H1 (cell line): ENCODE results near the gene MUC4. TPM values are rescaled to one million over a fixed set of nuclear protein-coding genes. Genes with fewer than 3 reads are reported as not detected.
A peak's percentile ranks its signal among the peaks of the same experiment; 100 is the strongest.

ENCODE experiments used
- CTCF ChIA-PET: fragments of 300-600 bp; sonication (Branson Sonifier 250); formaldehyde crosslinking; loops from one replicate; lab custom pipeline; 2021; ENCODE audit not compliant: partially characterized antibody; lab: Charles Lee
- POLR2A ChIA-PET: fragments of 300-600 bp; sonication (Branson Sonifier 250); formaldehyde crosslinking; loops from one replicate; lab custom pipeline; 2021; ENCODE audit warnings: inconsistent platforms; ENCODE audit not compliant: partially characterized antibody; lab: Charles Lee
- DNase-seq, 2 experiments: peaks; one replicate each; pipeline versions ENCODE4 v3.0.0 to v3.0.0-alpha.2; 2010 to 2022; ENCODE audit warnings: low spot score in 2 of 2, low read depth in 1 of 2, mixed read lengths in 1 of 2
- FAIRE-seq: peaks from 2 replicates; lab custom pipeline; 2011; peaks lifted over from hg19 to GRCh38; lab: Jason Lieb, UNC
- H2AFZ ChIP-seq: 2 replicates; pipeline ENCODE4 v1.8.1; 2012; ENCODE audit warnings: low read length, inconsistent platforms
- H2AK5ac ChIP-seq: 2 replicates; pipeline ENCODE4 v1.6.1; 2013; ENCODE audit warnings: low read depth, low read length
- H2BK120ac ChIP-seq: replicated peaks from 2 replicates; pipeline ENCODE3; 2013; ENCODE audit warnings: low read depth, low read length, inconsistent platforms
- H2BK12ac ChIP-seq: 2 replicates; pipeline ENCODE4 v1.6.1; 2013; ENCODE audit warnings: low read depth, low read length
- H2BK15ac ChIP-seq: 2 replicates; pipeline ENCODE4 v1.6.1; 2013; ENCODE audit warnings: low read length
- H2BK20ac ChIP-seq: 2 replicates; pipeline ENCODE4 v1.6.1; 2013; ENCODE audit warnings: low read length
- H2BK5ac ChIP-seq: 2 replicates; pipeline ENCODE4 v1.6.1; 2013; ENCODE audit warnings: low read depth, low read length
- H3K14ac ChIP-seq: 2 replicates; pipeline ENCODE4 v1.6.1; 2013; ENCODE audit warnings: inconsistent platforms; ENCODE audit not compliant: insufficient read length
- H3K18ac ChIP-seq: 2 replicates; pipeline ENCODE4 v1.6.1; 2013; ENCODE audit warnings: low read length; ENCODE audit errors: extremely low read depth
- H3K23ac ChIP-seq: 2 replicates; pipeline ENCODE4 v1.6.1; 2013; ENCODE audit warnings: inconsistent platforms; ENCODE audit not compliant: insufficient read length
- H3K23me2 ChIP-seq: 2 replicates; pipeline ENCODE4 v1.6.1; 2013; ENCODE audit warnings: low read depth, low read length
- H3K27ac ChIP-seq: 2 replicates; pipeline ENCODE4 v1.6.1; 2011; ENCODE audit warnings: low read depth, low read length, inconsistent platforms
- H3K27me3 ChIP-seq, 4 experiments: replicated peaks in 1 of 4; 1 replicate in 1 of 4; 2 replicates in 3 of 4; pipeline versions ENCODE4 v1.6.1 to v1.8.1; 2011 to 2013; ENCODE audit warnings: low read length in 3 of 4, mild to moderate bottlenecking in 3 of 4, inconsistent platforms in 2 of 4, mixed read lengths in 2 of 4, moderate library complexity in 1 of 4; ENCODE audit not compliant: control insufficient read depth in 3 of 4, insufficient read depth in 3 of 4; ENCODE audit errors: extremely low read depth in 1 of 4
- H3K36me3 ChIP-seq, 4 experiments: 2 replicates each; pipeline versions ENCODE4 v1.6.1 to v1.8.1; 2011 to 2013; ENCODE audit warnings: mild to moderate bottlenecking in 4 of 4, low read length in 3 of 4, moderate library complexity in 2 of 4, control low read depth in 1 of 4, inconsistent platforms in 1 of 4; ENCODE audit not compliant: insufficient read depth in 4 of 4, control insufficient read depth in 2 of 4
- H3K4ac ChIP-seq: replicated peaks from 2 replicates; pipeline ENCODE3; 2013; ENCODE audit warnings: low read length, low read depth, mixed read lengths, inconsistent platforms; ENCODE audit not compliant: insufficient read length
- H3K4me1 ChIP-seq, 4 experiments: replicated peaks in 1 of 4; 1 replicate in 1 of 4; 2 replicates in 3 of 4; pipeline versions ENCODE4 v1.6.1 to v1.8.1; 2011 to 2013; ENCODE audit warnings: low read length in 3 of 4, inconsistent platforms in 2 of 4, mixed read lengths in 1 of 4; ENCODE audit not compliant: insufficient read depth in 4 of 4, control insufficient read depth in 3 of 4
- H3K4me2 ChIP-seq, 2 experiments: 2 replicates each; pipeline versions ENCODE4 v1.6.1 to v1.8.1; 2011 to 2013; ENCODE audit warnings: low read depth in 2 of 2, low read length in 2 of 2, control low read depth in 1 of 2, inconsistent platforms in 1 of 2, mild to moderate bottlenecking in 1 of 2; ENCODE audit not compliant: insufficient read depth in 1 of 2
- H3K4me3 ChIP-seq, 4 experiments: fragments of 200-600, 300-600 bp in 1 of 4; sonication (generic), shearing (Covaris generic), sonication (Bioruptor Twin) in 1 of 4; 2 replicates each; pipeline versions ENCODE4 v1.5.1 to v1.8.1; 2011 to 2016; ENCODE audit warnings: low read length in 4 of 4, low read depth in 3 of 4, control low read depth in 2 of 4, inconsistent platforms in 2 of 4, mild to moderate bottlenecking in 2 of 4, mixed read lengths in 1 of 4, moderate library complexity in 1 of 4; ENCODE audit not compliant: insufficient read depth in 2 of 4; ENCODE audit errors: extremely low read depth in 1 of 4
- H3K56ac ChIP-seq: replicated peaks from 2 replicates; pipeline ENCODE3; 2013; ENCODE audit warnings: low read depth, mild to moderate bottlenecking, mixed read lengths, low read length, inconsistent platforms; ENCODE audit not compliant: insufficient read length
- H3K79me1 ChIP-seq: 2 replicates; pipeline ENCODE4 v1.6.1; 2013; ENCODE audit warnings: low read depth, low read length, control low read depth
- H3K79me2 ChIP-seq, 2 experiments: 2 replicates each; pipeline versions ENCODE4 v1.6.1 to v1.8.1; 2012 to 2013; ENCODE audit warnings: low read length in 2 of 2, mild to moderate bottlenecking in 2 of 2, inconsistent platforms in 1 of 2; ENCODE audit not compliant: insufficient read depth in 2 of 2, control insufficient read depth in 1 of 2
- H3K9ac ChIP-seq, 4 experiments: replicated peaks in 1 of 4; 1 replicate in 1 of 4; 2 replicates in 3 of 4; pipeline versions ENCODE4 v1.6.1 to v1.8.1; 2011 to 2013; ENCODE audit warnings: low read depth in 3 of 4, low read length in 3 of 4, control low read depth in 2 of 4, mild to moderate bottlenecking in 2 of 4, moderate library complexity in 2 of 4, inconsistent platforms in 1 of 4; ENCODE audit errors: extremely low read depth in 1 of 4
- H3K9me3 ChIP-seq, 2 experiments: 2 replicates each; pipeline versions ENCODE4 v1.6.1 to v1.8.1; 2012 to 2013; ENCODE audit warnings: mild to moderate bottlenecking in 2 of 2, moderate library complexity in 2 of 2, control low read depth in 1 of 2, inconsistent platforms in 1 of 2, low read depth in 1 of 2, low read length in 1 of 2, mixed read lengths in 1 of 2; ENCODE audit not compliant: insufficient read depth in 2 of 2
- H4K20me1 ChIP-seq, 2 experiments: replicated peaks in 1 of 2; 2 replicates each; pipeline versions ENCODE3 to v1.8.1; 2011 to 2013; ENCODE audit warnings: inconsistent platforms in 2 of 2, low read length in 2 of 2, mild to moderate bottlenecking in 1 of 2; ENCODE audit not compliant: insufficient read depth in 2 of 2, control insufficient read depth in 1 of 2
- H4K5ac ChIP-seq: 2 replicates; pipeline ENCODE4 v1.6.1; 2013; ENCODE audit warnings: low read length, low read depth, mixed read lengths, inconsistent platforms; ENCODE audit not compliant: insufficient read length
- H4K8ac ChIP-seq: 2 replicates; pipeline ENCODE4 v1.8.0; 2013; ENCODE audit warnings: mild to moderate bottlenecking, moderate library complexity, low read length, inconsistent platforms; ENCODE audit not compliant: insufficient read depth; ENCODE audit errors: extremely low read depth
- H4K91ac ChIP-seq: replicated peaks from 2 replicates; pipeline ENCODE3; 2013; ENCODE audit warnings: low read length, mixed read lengths, inconsistent platforms; ENCODE audit not compliant: insufficient read length
- ASH2L ChIP-seq: fragments of 200-600, 300-600 bp; sonication (generic); IDR thresholded peaks from one replicate; pipeline ENCODE4 v1.7.1; 2017; ENCODE audit warnings: low read length
- CBX8 ChIP-seq: fragments of 300-800, 300-1000 bp; sonication (generic); IDR thresholded peaks from 2 replicates; pipeline ENCODE4 v1.7.1; 2016; ENCODE audit warnings: low read depth, low read length, borderline replicate concordance
- CHD1 ChIP-seq: IDR thresholded peaks from 2 replicates; pipeline ENCODE4 v1.6.1; 2012; ENCODE audit warnings: low read depth, low read length, improper control_type of control experiment
- FOSL1 ChIP-seq: IDR thresholded peaks from 2 replicates; pipeline ENCODE4 v1.6.1; 2011; ENCODE audit warnings: mild to moderate bottlenecking, low read depth, low read length, moderate library complexity; ENCODE audit not compliant: insufficient read depth
- HDAC6 ChIP-seq: IDR thresholded peaks from one replicate; pipeline ENCODE4 v1.7.1; 2012; ENCODE audit warnings: low read depth, mild to moderate bottlenecking, inconsistent platforms, low read length, moderate library complexity
- KDM5A ChIP-seq: fragments of 200-600 bp; IDR thresholded peaks from 2 replicates; pipeline ENCODE4 v1.7.1; 2012; ENCODE audit warnings: mild to moderate bottlenecking, low read length, inconsistent platforms, mixed read lengths
- PHF8 ChIP-seq: fragments of 200-600 bp; sonication (generic); conservative IDR thresholded peaks from 2 replicates; pipeline ENCODE4 v1.7.1; 2012; ENCODE audit warnings: low read depth, mild to moderate bottlenecking, inconsistent platforms, low read length, moderate library complexity
- RAD21 ChIP-seq, 2 experiments: IDR thresholded peaks in 1 of 2; conservative IDR thresholded peaks in 1 of 2; 2 replicates each; pipeline ENCODE4 v1.6.1; 2011; ENCODE audit warnings: low read depth in 2 of 2, low read length in 2 of 2, improper control_type of control experiment in 1 of 2, inconsistent platforms in 1 of 2, mild to moderate bottlenecking in 1 of 2, moderate library complexity in 1 of 2
- SAP30 ChIP-seq: fragments of 300-600 bp; sonication (generic); IDR thresholded peaks from 2 replicates; pipeline ENCODE4 v1.7.1; 2012; ENCODE audit warnings: low read length, moderate library complexity, mild to moderate bottlenecking, inconsistent platforms; ENCODE audit not compliant: insufficient read depth, insufficient replicate concordance
- TCF12 ChIP-seq: IDR thresholded peaks from 2 replicates; pipeline ENCODE4 v1.6.1; 2011; ENCODE audit warnings: low read depth, mild to moderate bottlenecking, low read length
- WGBS, 2 experiments: shearing (Covaris generic) in 1 of 2; methylation state at CpG; one replicate each; pipeline versions ENCODE4 v1.1.6 to v1.1.7; 2013 to 2015; ENCODE audit warnings: low lambda C conversion rate in 2 of 2, mixed read lengths in 2 of 2, inconsistent platforms in 1 of 2, low coverage in 1 of 2, missing lambda C conversion rate in 1 of 2; ENCODE audit not compliant: insufficient replicate concordance in 2 of 2, insufficient coverage in 1 of 2, insufficient read length in 1 of 2; ENCODE audit errors: extremely low coverage in 1 of 2, missing lambda C conversion rate in 1 of 2; 5-methylcytosine and 5-hydroxymethylcytosine counted together
- polyA plus RNA-seq, 7 experiments: library from polyadenylated mRNA; depleted of rRNA in 3 of 7; stranded (reverse) in 5 of 7; unstranded in 2 of 7; fragments of >200 nt in 5 of 7; fragments of 200-250 nt in 2 of 7; gene quantifications; 1 replicate in 5 of 7; 2 replicates in 1 of 7; 4 replicates in 1 of 7; pipeline versions ENCODE4 v1.2.1 to v1.2.3, GENCODE V29; 2011 to 2013; ENCODE audit warnings: missing spikeins in 2 of 7, mixed read lengths in 2 of 7
- total RNA-seq: library from RNA; stranded (reverse); fragmentation: NEBNext Ultra II Directional; extraction: Animal tissue kit (Norgen Biotek cat#: 25700); gene quantifications from 2 replicates; pipeline ENCODE4 v1.2.1, GENCODE V29; 2021
- TF ChIP-seq, protein P1 (sequence below), 3 experiments: IDR thresholded peaks; 1 replicate in 2 of 3; 2 replicates in 1 of 3; pipeline versions ENCODE4 v1.5.1 to v1.6.1; 2011; ENCODE audit warnings: low read length in 3 of 3, mild to moderate bottlenecking in 3 of 3, inconsistent platforms in 2 of 3, low read depth in 1 of 3, moderate library complexity in 1 of 3; ENCODE audit not compliant: insufficient read depth in 1 of 3; ENCODE audit errors: control extremely low read depth in 1 of 3

MUC4 gene
- total and polyA plus RNA-seq, 2 of the 8 experiments (the other 6 are each of a cell fraction or from before 2014, with no cell fraction given), result 0.89 to 2.0 TPM

DNA sequence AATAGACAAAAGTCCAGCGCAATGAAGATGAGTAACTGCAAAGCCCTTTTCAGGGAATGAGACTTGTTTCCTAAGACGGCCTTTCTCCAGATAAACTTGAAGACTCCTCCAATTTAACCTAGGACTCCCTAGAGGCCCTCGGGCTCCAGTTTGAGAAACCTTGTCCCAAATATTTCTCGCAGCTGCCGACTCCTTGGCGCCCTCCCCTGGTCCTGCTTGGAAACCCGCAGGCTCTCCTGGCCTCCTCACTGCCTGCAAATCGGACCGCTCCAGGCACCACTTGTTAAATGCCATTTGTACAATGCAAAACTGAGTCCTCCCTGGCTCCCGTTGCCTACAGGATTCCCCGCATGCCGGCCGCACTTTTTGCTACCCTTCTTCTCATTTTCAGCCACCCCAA lies 36.8 kb downstream of the MUC4 start:
- no peak overlapping the region for H3K9ac ChIP-seq
- no peak overlapping the region for H2BK15ac ChIP-seq
- CTCF ChIA-PET, result interaction anchor here (0.9 to 1.9 kb wide), 5 partner anchors 11 to 76 kb away, joined by 3 to 5 read pairs (median 4); no protein-coding TSS in a partner anchor
- H3K4ac ChIP-seq, result no peak overlapping the region
- no peak overlapping the region for H2BK5ac ChIP-seq
- H2BK120ac ChIP-seq, result no peak overlapping the region
- H3K79me1 ChIP-seq, result no peaks in the 10 kb centered on the region
- no peak overlapping the region for H4K8ac ChIP-seq
- H3K27ac ChIP-seq, result no peak overlapping the region
- no peak overlapping the region for H2AK5ac ChIP-seq
- no peak overlapping the region for H3K56ac ChIP-seq
- no peak overlapping the region for H2BK20ac ChIP-seq
- DNase-seq, result peak; percentile 21 to 87
- no peak overlapping the region for H3K14ac ChIP-seq
- no peaks in the 10 kb centered on the region for H3K4me1 ChIP-seq
- no peak overlapping the region for H3K18ac ChIP-seq
- H3K23me2 ChIP-seq, result peaks cover 3% of the 10 kb centered on the region; the same call in 1 of the 2 replicates
- POLR2A ChIA-PET, result no interaction called here
- H3K4me2 ChIP-seq, result no peak overlapping the region
- no peak overlapping the region for H2AFZ ChIP-seq
- H2BK12ac ChIP-seq, result no peak overlapping the region
- WGBS, 2 experiments, result 62% methylated on average over 13 of the region's 13 CpGs; no CpG with 5 or more reads in 1 of the 2 experiments
- H4K91ac ChIP-seq, result no peak overlapping the region
- H3K23ac ChIP-seq, result no peak overlapping the region
- peaks cover 2 to 5% of the 10 kb centered on the region in 2 experiments; a peak in 1 of 4 replicates for H3K9me3 ChIP-seq
- H3K36me3 ChIP-seq, result no peaks in the 10 kb centered on the region
- FAIRE-seq, result no peak
- H4K5ac ChIP-seq, result no peak overlapping the region
- no peaks in the 10 kb centered on the region for H4K20me1 ChIP-seq
- H3K4me3 ChIP-seq, result no peak overlapping the region
- H3K79me2 ChIP-seq, result no peaks in the 10 kb centered on the region
- H3K27me3 ChIP-seq, result no peaks in the 10 kb centered on the region
- no peak for TF ChIP-seq SAP30
- TF ChIP-seq HDAC6, result no peak
- TF ChIP-seq FOSL1, result no peak
- no peak for TF ChIP-seq ASH2L
- TF ChIP-seq KDM5A, result no peak
- TF ChIP-seq, protein P1, sequence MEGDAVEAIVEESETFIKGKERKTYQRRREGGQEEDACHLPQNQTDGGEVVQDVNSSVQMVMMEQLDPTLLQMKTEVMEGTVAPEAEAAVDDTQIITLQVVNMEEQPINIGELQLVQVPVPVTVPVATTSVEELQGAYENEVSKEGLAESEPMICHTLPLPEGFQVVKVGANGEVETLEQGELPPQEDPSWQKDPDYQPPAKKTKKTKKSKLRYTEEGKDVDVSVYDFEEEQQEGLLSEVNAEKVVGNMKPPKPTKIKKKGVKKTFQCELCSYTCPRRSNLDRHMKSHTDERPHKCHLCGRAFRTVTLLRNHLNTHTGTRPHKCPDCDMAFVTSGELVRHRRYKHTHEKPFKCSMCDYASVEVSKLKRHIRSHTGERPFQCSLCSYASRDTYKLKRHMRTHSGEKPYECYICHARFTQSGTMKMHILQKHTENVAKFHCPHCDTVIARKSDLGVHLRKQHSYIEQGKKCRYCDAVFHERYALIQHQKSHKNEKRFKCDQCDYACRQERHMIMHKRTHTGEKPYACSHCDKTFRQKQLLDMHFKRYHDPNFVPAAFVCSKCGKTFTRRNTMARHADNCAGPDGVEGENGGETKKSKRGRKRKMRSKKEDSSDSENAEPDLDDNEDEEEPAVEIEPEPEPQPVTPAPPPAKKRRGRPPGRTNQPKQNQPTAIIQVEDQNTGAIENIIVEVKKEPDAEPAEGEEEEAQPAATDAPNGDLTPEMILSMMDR (IDR thresholded peaks at IDR 0.05; ENCODE audit: control extremely low read depth in 1 of 3, insufficient read depth in 1 of 3, low read depth in 1 of 3, low read length in 3 of 3), result peak; percentile 81 to 91 (median 84)
- TF ChIP-seq PHF8, result no peak
- TF ChIP-seq CHD1, result no peak
- TF ChIP-seq CBX8, result no peak
- no peak for TF ChIP-seq TCF12
- peak; percentile 72 to 79 for TF ChIP-seq RAD21 (IDR thresholded peaks at IDR 0.05 in 1 of 2, conservative IDR thresholded peaks at IDR 0.05 in 1 of 2; ENCODE audit: low read depth in 2 of 2, low read length in 2 of 2)
